CD4-positive, alpha-beta T cell treated with Interleukin-2 at 100 ng/mL for 4 hours (primary cell): Measurements from ENCODE around the gene ARHGAP27.

Experiments used
- DNase-seq: peaks from one replicate; pipeline ENCODE4 v3.0.0-alpha.2; 2020; ENCODE audit warnings: low spot score

The ARHGAP27 gene

GRCh38 chr17:45430738-45431530 lies 1.7 kb downstream of the ARHGAP27 start:
- DNase-seq, result no peak

- no peak for DNase-seq
These were observed 2.5 kb downstream of the ARHGAP27 start for GRCh38 chr17:45430006-45430737.

GRCh38 chr17:45429339-45430005 lies 3.2 kb downstream of the ARHGAP27 start:
- no peak for DNase-seq

GRCh38 chr17:45428931-45429338 lies 3.7 kb downstream of the ARHGAP27 start:
- no peak for DNase-seq

GRCh38 chr17:45428050-45428617 lies 4.5 kb downstream of the ARHGAP27 start:
- DNase-seq, result peak; percentile 79

- no peak for DNase-seq
These were observed 5.4 kb downstream of the ARHGAP27 start for GRCh38 chr17:45427181-45427835.

GRCh38 chr17:45426561-45426960 lies 6.1 kb downstream of the ARHGAP27 start:
- DNase-seq, result no peak

GRCh38 chr17:45425984-45426413 lies 6.7 kb downstream of the ARHGAP27 start:
- DNase-seq, result no peak

GRCh38 chr17:45425125-45425983 lies 7.3 kb downstream of the ARHGAP27 start:
- DNase-seq, result no peak

GRCh38 chr17:45424769-45425124 lies 7.9 kb downstream of the ARHGAP27 start:
- DNase-seq, result no peak

GRCh38 chr17:45423975-45424335 lies 8.7 kb downstream of the ARHGAP27 start:
- DNase-seq, result no peak

- no peak for DNase-seq
These were observed 9.2 kb downstream of the ARHGAP27 start for GRCh38 chr17:45423304-45423974.

- no peak for DNase-seq
These were observed 17.4 kb downstream of the ARHGAP27 start for GRCh38 chr17:45414990-45415881.

GRCh38 chr17:45413498-45413923 lies 19.2 kb downstream of the ARHGAP27 start:
- DNase-seq, result no peak

GRCh38 chr17:45411348-45412105 lies 21.1 kb downstream of the ARHGAP27 start:
- no peak for DNase-seq

- DNase-seq, result peak; percentile 56
These were observed 22.3 kb downstream of the ARHGAP27 start for GRCh38 chr17:45410144-45411091.

GRCh38 chr17:45409659-45410076 lies 23.0 kb downstream of the ARHGAP27 start:
- DNase-seq, result no peak
